ENCODE data around the gene MAP2K6.

MAP2K6 gene

DNA sequence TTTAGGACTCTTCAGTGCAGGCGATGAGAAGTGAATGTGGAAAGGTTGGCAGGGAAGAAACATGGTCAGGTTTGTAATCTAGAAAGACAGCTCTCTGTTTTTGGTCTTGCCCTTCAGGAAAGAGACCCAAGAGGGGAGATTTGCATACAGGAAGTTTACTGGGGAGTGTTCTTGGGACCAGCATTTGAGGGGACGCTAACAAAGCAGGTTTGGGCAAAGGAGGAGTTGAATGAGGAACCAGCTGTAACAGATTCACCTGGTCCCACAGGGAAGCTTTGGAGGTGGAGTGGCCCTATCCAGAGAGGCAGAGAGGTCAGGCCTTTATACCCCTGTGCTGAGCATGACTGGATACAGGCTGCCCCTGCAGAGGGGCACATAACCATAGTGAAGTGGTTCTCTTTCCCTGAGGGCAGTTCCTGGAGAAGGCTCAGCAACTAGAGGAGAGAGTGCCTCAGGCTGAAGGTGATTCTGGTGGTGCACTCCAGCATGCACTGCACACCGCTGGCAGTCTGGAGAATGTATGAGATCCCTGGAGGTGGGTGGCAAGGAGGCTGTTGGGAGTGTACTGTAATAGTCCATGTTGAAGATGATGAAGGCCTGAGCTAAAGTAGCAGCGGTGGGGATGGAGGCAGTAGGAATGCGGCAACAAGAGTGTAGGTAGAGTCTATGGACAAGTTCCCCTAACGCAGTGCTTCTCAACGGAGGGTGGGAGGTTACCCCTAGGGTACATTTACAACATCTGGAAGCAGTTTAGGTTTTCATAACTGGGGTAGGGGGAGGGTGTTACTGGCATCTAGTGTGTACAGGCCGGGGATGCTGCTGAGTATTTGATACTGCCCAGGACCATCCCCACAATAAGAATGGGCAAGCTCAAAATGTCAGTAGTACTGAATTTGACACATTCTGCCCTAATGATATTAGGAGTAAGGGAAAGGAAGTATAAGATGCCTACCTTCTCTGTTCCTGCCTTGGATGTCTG lies 37.2 kb downstream of the MAP2K6 start:
- Histone ChIP-seq H3K27me3 (replicated peaks; ENCODE audit: control insufficient read depth, insufficient read depth, low read length) (no peaks in the 10 kb centered on the region), H3K36me3 (ENCODE audit: control insufficient read depth, insufficient read depth, low read length) (no peaks in the 10 kb centered on the region), H3K4me3 (replicated peaks; ENCODE audit: low read depth, low read length) (peak overlapping the region; percentile 26)
- TF ChIP-seq, protein P1, sequence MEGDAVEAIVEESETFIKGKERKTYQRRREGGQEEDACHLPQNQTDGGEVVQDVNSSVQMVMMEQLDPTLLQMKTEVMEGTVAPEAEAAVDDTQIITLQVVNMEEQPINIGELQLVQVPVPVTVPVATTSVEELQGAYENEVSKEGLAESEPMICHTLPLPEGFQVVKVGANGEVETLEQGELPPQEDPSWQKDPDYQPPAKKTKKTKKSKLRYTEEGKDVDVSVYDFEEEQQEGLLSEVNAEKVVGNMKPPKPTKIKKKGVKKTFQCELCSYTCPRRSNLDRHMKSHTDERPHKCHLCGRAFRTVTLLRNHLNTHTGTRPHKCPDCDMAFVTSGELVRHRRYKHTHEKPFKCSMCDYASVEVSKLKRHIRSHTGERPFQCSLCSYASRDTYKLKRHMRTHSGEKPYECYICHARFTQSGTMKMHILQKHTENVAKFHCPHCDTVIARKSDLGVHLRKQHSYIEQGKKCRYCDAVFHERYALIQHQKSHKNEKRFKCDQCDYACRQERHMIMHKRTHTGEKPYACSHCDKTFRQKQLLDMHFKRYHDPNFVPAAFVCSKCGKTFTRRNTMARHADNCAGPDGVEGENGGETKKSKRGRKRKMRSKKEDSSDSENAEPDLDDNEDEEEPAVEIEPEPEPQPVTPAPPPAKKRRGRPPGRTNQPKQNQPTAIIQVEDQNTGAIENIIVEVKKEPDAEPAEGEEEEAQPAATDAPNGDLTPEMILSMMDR (IDR thresholded peaks at IDR 0.05; ENCODE audit: insufficient read depth, low read length, poor library complexity, severe bottlenecking) = no peak
- no peak for DNase-seq (ENCODE audit: extremely low read depth, insufficient read length)

GRCh38 chr17:69452664-69453260 lies 38.3 kb downstream of the MAP2K6 start:
- TF ChIP-seq, protein P1 (IDR thresholded peaks at IDR 0.05; ENCODE audit: insufficient read depth, low read length, poor library complexity, severe bottlenecking) = no peak
- DNase-seq (ENCODE audit: extremely low read depth, insufficient read length) = no peak
- no peaks in the 10 kb centered on the region for H3K36me3 ChIP-seq (ENCODE audit: control insufficient read depth, insufficient read depth, low read length)
- no peaks in the 10 kb centered on the region for H3K27me3 ChIP-seq (replicated peaks; ENCODE audit: control insufficient read depth, insufficient read depth, low read length)
- H3K4me3 ChIP-seq (replicated peaks; ENCODE audit: low read depth, low read length) = no peak overlapping the region

GRCh38 chr17:69454051-69454450 lies 39.6 kb downstream of the MAP2K6 start:
- Histone ChIP-seq H3K4me3 (replicated peaks; ENCODE audit: low read depth, low read length) (no peak overlapping the region), H3K36me3 (ENCODE audit: control insufficient read depth, insufficient read depth, low read length) (no peaks in the 10 kb centered on the region), H3K27me3 (replicated peaks; ENCODE audit: control insufficient read depth, insufficient read depth, low read length) (no peaks in the 10 kb centered on the region)
- no peak for DNase-seq (ENCODE audit: extremely low read depth, insufficient read length)
- TF ChIP-seq, protein P1 (IDR thresholded peaks at IDR 0.05; ENCODE audit: insufficient read depth, low read length, poor library complexity, severe bottlenecking) = no peak

DNA sequence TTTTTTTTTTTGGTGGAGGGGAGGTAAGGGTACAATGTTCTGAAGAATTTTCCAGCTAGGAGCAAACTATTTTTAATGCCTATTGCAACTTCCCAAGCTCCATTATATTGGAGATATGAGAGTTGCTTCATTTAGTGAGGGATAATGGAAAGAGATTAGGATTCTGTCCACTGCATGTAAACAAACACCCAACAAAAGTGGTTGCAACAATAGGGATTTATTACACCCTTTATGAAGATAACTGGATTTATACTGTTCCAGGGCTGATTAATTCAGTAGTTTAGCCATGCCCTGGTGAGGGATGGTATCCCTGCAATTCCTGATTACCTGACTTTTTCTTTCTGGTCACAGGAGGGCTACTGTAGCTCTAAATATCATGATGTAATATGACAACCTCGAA lies 40.5 kb downstream of the MAP2K6 start:
- H3K36me3 ChIP-seq (ENCODE audit: control insufficient read depth, insufficient read depth, low read length) = no peaks in the 10 kb centered on the region
- H3K4me3 ChIP-seq (replicated peaks; ENCODE audit: low read depth, low read length) = no peak overlapping the region
- H3K27me3 ChIP-seq (replicated peaks; ENCODE audit: control insufficient read depth, insufficient read depth, low read length) = no peaks in the 10 kb centered on the region
- TF ChIP-seq, protein P1 (IDR thresholded peaks at IDR 0.05; ENCODE audit: insufficient read depth, low read length, poor library complexity, severe bottlenecking) = no peak
- no peak for DNase-seq (ENCODE audit: extremely low read depth, insufficient read length)

GRCh38 chr17:69457603-69458002 lies 43.1 kb downstream of the MAP2K6 start:
- H3K27me3 ChIP-seq (replicated peaks; ENCODE audit: control insufficient read depth, insufficient read depth, low read length) = no peaks in the 10 kb centered on the region
- no peak for DNase-seq (ENCODE audit: extremely low read depth, insufficient read length)
- TF ChIP-seq, protein P1 (IDR thresholded peaks at IDR 0.05; ENCODE audit: insufficient read depth, low read length, poor library complexity, severe bottlenecking) = no peak
- H3K36me3 ChIP-seq (ENCODE audit: control insufficient read depth, insufficient read depth, low read length) = no peaks in the 10 kb centered on the region
- no peak overlapping the region for H3K4me3 ChIP-seq (replicated peaks; ENCODE audit: low read depth, low read length)

Data from GM06990 (cell line).